PC-3 (cell line): ENCODE measurements around the gene EN1. TPM values are rescaled to one million over a fixed set of nuclear protein-coding genes. Genes with fewer than 3 reads are reported as not detected.

Experiments
- ATAC-seq: fragments of 200-7000 bp; cut with Tn5 transposase; 2 replicates; pipeline ENCODE4 v1.9.1; 2020; ENCODE audit warnings: mild to moderate bottlenecking, moderate library complexity
- BruUV-seq: library from RNA; stranded (reverse); fragments of 400-500 nt; replicated peaks from 2 replicates; lab custom pipeline; 2021; lab: Mats Ljungman, UMichigan
- CTCF ChIA-PET: fragments of 300-600 bp; sonication (Branson Sonifier 250); formaldehyde crosslinking; loops from one replicate; lab custom pipeline; 2022; ENCODE audit warnings: antibody characterized with exemption; lab: Charles Lee
- POLR2A ChIA-PET: fragments of 300-600 bp; sonication (Branson Sonifier 250); formaldehyde crosslinking; loops from one replicate; lab custom pipeline; 2022; ENCODE audit warnings: antibody characterized with exemption; ENCODE audit not compliant: unreplicated experiment; lab: Charles Lee
- DNase-seq: peaks from one replicate; pipeline ENCODE4 v3.0.0-alpha.2; 2015
- H2AFZ ChIP-seq: fragments of 300-600 bp; sonication (generic); 2 replicates; pipeline ENCODE4 v1.6.0; 2016; ENCODE audit warnings: antibody characterized with exemption, low read length
- H3F3A ChIP-seq: fragments of 300-600 bp; sonication (generic); one replicate; pipeline ENCODE4 v1.6.0; 2017; ENCODE audit warnings: antibody characterized with exemption, low read length, control low read depth, mild to moderate bottlenecking; ENCODE audit not compliant: unreplicated experiment
- H3K27ac ChIP-seq: fragments of 300-600 bp; sonication (generic); 2 replicates; pipeline ENCODE4 v1.5.1; 2016; ENCODE audit warnings: mild to moderate bottlenecking, low read length
- H3K27me3 ChIP-seq: fragments of 300-600 bp; sonication (generic); 2 replicates; pipeline ENCODE4 v1.6.1; 2016; ENCODE audit warnings: low read length, mixed read lengths
- H3K36me3 ChIP-seq: fragments of 300-600 bp; sonication (generic); 2 replicates; pipeline ENCODE4 v1.6.1; 2016; ENCODE audit warnings: low read depth, mixed run types, low read length, mixed read lengths
- H3K4me1 ChIP-seq: fragments of 300-600 bp; sonication (generic); 2 replicates; pipeline ENCODE4 v1.5.1; 2016; ENCODE audit warnings: low read length; ENCODE audit not compliant: insufficient read depth
- H3K4me2 ChIP-seq: fragments of 300-600 bp; sonication (generic); 2 replicates; pipeline ENCODE4 v1.6.0; 2016; ENCODE audit warnings: low read length
- H3K4me3 ChIP-seq: fragments of 300-600 bp; sonication (generic); 2 replicates; pipeline ENCODE4 v1.5.1; 2016; ENCODE audit warnings: mild to moderate bottlenecking, low read length, mixed read lengths
- H3K79me2 ChIP-seq: fragments of 300-600 bp; sonication (generic); 2 replicates; pipeline ENCODE4 v1.6.1; 2017; ENCODE audit warnings: low read length, mixed read lengths
- H3K9ac ChIP-seq: fragments of 300-600 bp; sonication (generic); 2 replicates; pipeline ENCODE4 v1.6.0; 2016; ENCODE audit warnings: mild to moderate bottlenecking, low read length
- H3K9me2 ChIP-seq: fragments of 300-600 bp; sonication (generic); replicated peaks from 2 replicates; pipeline ENCODE4 v1.6.1; 2016; ENCODE audit warnings: mixed run types, low read length, mixed read lengths
- H3K9me3 ChIP-seq: fragments of 300-600 bp; sonication (generic); 2 replicates; pipeline ENCODE4 v1.6.1; 2016; ENCODE audit warnings: low read length, mixed read lengths
- H4K20me1 ChIP-seq: fragments of 300-600 bp; sonication (generic); 2 replicates; pipeline ENCODE4 v1.6.1; 2016; ENCODE audit warnings: low read length, mixed read lengths
- EZH2 ChIP-seq: fragments of 300-600 bp; sonication (generic); IDR thresholded peaks from one replicate; pipeline ENCODE4 v1.6.1; 2017; ENCODE audit warnings: antibody characterized with exemption, mild to moderate bottlenecking, low read length; ENCODE audit not compliant: unreplicated experiment
- EZH2phosphoT487 ChIP-seq: fragments of 300-600 bp; sonication (generic); IDR thresholded peaks from 2 replicates; pipeline ENCODE4 v1.6.1; 2018; ENCODE audit warnings: mild to moderate bottlenecking, antibody characterized with exemption, low read length, borderline replicate concordance
- intact Hi-C: fragments of 100-400 bp; cut with micrococcal nuclease; formaldehyde crosslinking; loops from 2 replicates; pipeline ENCODE4 v1.9.0; 2023
- total RNA-seq: library from RNA; depleted of rRNA; stranded (reverse); fragments of >200 nt; gene quantifications from 2 replicates; pipeline ENCODE4 v1.2.3, GENCODE V29; 2014
- TF ChIP-seq, protein P1 (sequence below): fragments of 300-600 bp; sonication (generic); conservative IDR thresholded peaks from 2 replicates; pipeline ENCODE4 v1.5.1; 2017; ENCODE audit warnings: antibody characterized with exemption, low read depth, mild to moderate bottlenecking, low read length

The EN1 gene
- total RNA-seq, 1 experiment from 2014 or later = 3.2 TPM

GRCh38 chr2:118816669-118817068, 30.8 kb downstream of the EN1 start:
- intact Hi-C loops = no loop called here

GRCh38 chr2:118815731-118816130, 31.7 kb downstream of the EN1 start:
- Histone ChIP-seq H3F3A (no peaks in the 10 kb centered on the region), H3K79me2 (no peaks in the 10 kb centered on the region), H3K36me3 (no peaks in the 10 kb centered on the region), H3K27me3 (peaks cover 54% of the 10 kb centered on the region), H3K27ac (no peak overlapping the region), H4K20me1 (no peaks in the 10 kb centered on the region), H3K9me2 (no peaks in the 10 kb centered on the region), H3K4me1 (no peaks in the 10 kb centered on the region), H3K4me3 (no peak overlapping the region), H2AFZ (no peak overlapping the region), H3K9me3 (no peaks in the 10 kb centered on the region), H3K9ac (no peak overlapping the region), H3K4me2 (no peak overlapping the region)
- BruUV-seq = no TSS peak
- ATAC-seq (no peak), DNase-seq (no peak)
- intact Hi-C loops = no loop called here
- ChIA-PET POLR2A (no interaction called here), CTCF (interaction anchor here (0.5 kb wide), 1 partner anchor 7 kb away, joined by 3 read pairs; no protein-coding TSS in a partner anchor)
- TF ChIP-seq, protein P1, sequence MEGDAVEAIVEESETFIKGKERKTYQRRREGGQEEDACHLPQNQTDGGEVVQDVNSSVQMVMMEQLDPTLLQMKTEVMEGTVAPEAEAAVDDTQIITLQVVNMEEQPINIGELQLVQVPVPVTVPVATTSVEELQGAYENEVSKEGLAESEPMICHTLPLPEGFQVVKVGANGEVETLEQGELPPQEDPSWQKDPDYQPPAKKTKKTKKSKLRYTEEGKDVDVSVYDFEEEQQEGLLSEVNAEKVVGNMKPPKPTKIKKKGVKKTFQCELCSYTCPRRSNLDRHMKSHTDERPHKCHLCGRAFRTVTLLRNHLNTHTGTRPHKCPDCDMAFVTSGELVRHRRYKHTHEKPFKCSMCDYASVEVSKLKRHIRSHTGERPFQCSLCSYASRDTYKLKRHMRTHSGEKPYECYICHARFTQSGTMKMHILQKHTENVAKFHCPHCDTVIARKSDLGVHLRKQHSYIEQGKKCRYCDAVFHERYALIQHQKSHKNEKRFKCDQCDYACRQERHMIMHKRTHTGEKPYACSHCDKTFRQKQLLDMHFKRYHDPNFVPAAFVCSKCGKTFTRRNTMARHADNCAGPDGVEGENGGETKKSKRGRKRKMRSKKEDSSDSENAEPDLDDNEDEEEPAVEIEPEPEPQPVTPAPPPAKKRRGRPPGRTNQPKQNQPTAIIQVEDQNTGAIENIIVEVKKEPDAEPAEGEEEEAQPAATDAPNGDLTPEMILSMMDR = no peak
- TF ChIP-seq EZH2 (no peak), EZH2phosphoT487 (no peak)

More at GRCh38 chr2:118816669-118817068, 30.8 kb downstream of the EN1 start:
- Histone ChIP-seq H3K27ac (no peak overlapping the region), H3K4me2 (no peak overlapping the region), H3K4me1 (no peaks in the 10 kb centered on the region), H3F3A (no peaks in the 10 kb centered on the region), H2AFZ (no peak overlapping the region), H4K20me1 (no peaks in the 10 kb centered on the region), H3K27me3 (peaks cover 54% of the 10 kb centered on the region), H3K4me3 (no peak overlapping the region), H3K9me3 (no peaks in the 10 kb centered on the region), H3K9ac (no peak overlapping the region), H3K9me2 (no peaks in the 10 kb centered on the region), H3K36me3 (no peaks in the 10 kb centered on the region), H3K79me2 (no peaks in the 10 kb centered on the region)
- DNase-seq (no peak), ATAC-seq (no peak)
- no peak for TF ChIP-seq EZH2
- no peak for TF ChIP-seq EZH2phosphoT487
- TF ChIP-seq, protein P1 = no peak
- BruUV-seq = no TSS peak
- ChIA-PET POLR2A (no interaction called here), CTCF (no interaction called here)

DNA sequence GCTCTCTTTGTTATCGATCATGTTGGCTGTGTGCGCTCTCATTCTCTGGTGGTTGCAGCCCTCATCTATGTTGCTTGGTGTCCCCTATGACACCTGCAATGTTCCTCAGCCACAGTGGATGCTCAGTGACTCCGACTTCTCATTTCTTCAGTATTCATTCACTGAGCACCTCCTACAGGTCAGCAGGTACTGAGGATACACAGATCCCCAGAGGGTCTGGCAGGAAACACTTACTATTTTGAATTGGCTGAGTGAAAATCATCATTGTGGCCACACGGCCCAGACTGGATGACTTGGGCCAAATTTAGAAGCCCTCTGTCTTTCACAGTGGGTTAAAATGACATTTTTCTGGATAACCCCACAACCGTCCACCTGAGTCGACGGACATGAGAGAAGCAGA, 32.1 kb downstream of the EN1 start:
- no peak for DNase-seq
- POLR2A ChIA-PET = no interaction called here

More for the DNA sequence above, 32.1 kb downstream of the EN1 start:
- intact Hi-C loops = no loop called here
- Histone ChIP-seq H3K36me3 (no peaks in the 10 kb centered on the region), H3K4me1 (no peaks in the 10 kb centered on the region), H3K79me2 (no peaks in the 10 kb centered on the region), H2AFZ (no peak overlapping the region), H3K4me3 (no peak overlapping the region), H3K4me2 (no peak overlapping the region), H3F3A (no peaks in the 10 kb centered on the region), H3K27ac (no peak overlapping the region), H3K27me3 (peaks cover 54% of the 10 kb centered on the region), H3K9me2 (no peaks in the 10 kb centered on the region), H4K20me1 (no peaks in the 10 kb centered on the region), H3K9me3 (no peaks in the 10 kb centered on the region), H3K9ac (no peak overlapping the region)
- BruUV-seq = no TSS peak
- CTCF ChIA-PET = no interaction called here
- no peak for ATAC-seq
- TF ChIP-seq EZH2 (no peak), EZH2phosphoT487 (no peak)
- TF ChIP-seq, protein P1 = no peak; the same call in 1 of the 2 replicates
